ENCODE data around the gene GCG. TPM values are rescaled to one million over a fixed set of nuclear protein-coding genes. Genes with fewer than 3 reads are reported as not detected.

GCG gene
- total RNA-seq, 1 donor: not detected

DNA sequence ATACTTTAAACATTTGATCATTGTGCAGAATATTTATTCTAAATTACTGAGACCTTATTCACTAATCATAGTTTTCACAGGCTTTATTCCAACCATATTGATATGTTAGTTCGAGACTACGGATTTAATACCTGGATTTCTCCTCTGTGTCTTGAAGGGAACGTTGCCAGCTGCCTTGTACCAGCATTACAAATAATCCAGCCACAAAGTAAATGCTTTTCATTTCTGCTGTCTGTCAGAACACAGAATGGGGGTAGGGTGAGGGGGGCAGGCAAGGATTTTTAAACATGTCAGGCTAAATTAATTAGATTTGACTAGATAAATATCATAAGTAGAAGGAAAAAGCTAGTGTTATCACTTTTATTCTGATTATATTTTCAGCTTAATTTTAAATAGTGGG is 3.1 kb downstream of the GCG start:
- no peaks in the 10 kb centered on the region for H4K20me1 ChIP-seq (ENCODE audit: insufficient read depth, low read length)
- H3K79me2 ChIP-seq (ENCODE audit: insufficient read depth, low read length): no peaks in the 10 kb centered on the region
- no peak overlapping the region for H3K4me2 ChIP-seq (ENCODE audit: insufficient read depth, low read length)
- H3K4me3 ChIP-seq (ENCODE audit: insufficient read depth, low read length): no peak overlapping the region
- H3K4me1 ChIP-seq (ENCODE audit: insufficient read depth, low read length): peaks cover 8% of the 10 kb centered on the region
- peaks cover 3% of the 10 kb centered on the region for H3K27me3 ChIP-seq (ENCODE audit: insufficient read depth, low read length)
- no peak for DNase-seq (ENCODE audit: insufficient read length, low spot score, missing footprints)
- no peak overlapping the region for H2AFZ ChIP-seq (ENCODE audit: low read length)
- H3K27ac ChIP-seq (ENCODE audit: low read depth, low read length): no peak overlapping the region
- TF ChIP-seq, protein P1, sequence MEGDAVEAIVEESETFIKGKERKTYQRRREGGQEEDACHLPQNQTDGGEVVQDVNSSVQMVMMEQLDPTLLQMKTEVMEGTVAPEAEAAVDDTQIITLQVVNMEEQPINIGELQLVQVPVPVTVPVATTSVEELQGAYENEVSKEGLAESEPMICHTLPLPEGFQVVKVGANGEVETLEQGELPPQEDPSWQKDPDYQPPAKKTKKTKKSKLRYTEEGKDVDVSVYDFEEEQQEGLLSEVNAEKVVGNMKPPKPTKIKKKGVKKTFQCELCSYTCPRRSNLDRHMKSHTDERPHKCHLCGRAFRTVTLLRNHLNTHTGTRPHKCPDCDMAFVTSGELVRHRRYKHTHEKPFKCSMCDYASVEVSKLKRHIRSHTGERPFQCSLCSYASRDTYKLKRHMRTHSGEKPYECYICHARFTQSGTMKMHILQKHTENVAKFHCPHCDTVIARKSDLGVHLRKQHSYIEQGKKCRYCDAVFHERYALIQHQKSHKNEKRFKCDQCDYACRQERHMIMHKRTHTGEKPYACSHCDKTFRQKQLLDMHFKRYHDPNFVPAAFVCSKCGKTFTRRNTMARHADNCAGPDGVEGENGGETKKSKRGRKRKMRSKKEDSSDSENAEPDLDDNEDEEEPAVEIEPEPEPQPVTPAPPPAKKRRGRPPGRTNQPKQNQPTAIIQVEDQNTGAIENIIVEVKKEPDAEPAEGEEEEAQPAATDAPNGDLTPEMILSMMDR (IDR thresholded peaks at IDR 0.05; ENCODE audit: extremely low read depth, low read depth, low read length): no peak
- H3K36me3 ChIP-seq (ENCODE audit: insufficient read depth, low read length): no peaks in the 10 kb centered on the region
- no peaks in the 10 kb centered on the region for H3K9me3 ChIP-seq (ENCODE audit: low read depth, low read length)

DNA sequence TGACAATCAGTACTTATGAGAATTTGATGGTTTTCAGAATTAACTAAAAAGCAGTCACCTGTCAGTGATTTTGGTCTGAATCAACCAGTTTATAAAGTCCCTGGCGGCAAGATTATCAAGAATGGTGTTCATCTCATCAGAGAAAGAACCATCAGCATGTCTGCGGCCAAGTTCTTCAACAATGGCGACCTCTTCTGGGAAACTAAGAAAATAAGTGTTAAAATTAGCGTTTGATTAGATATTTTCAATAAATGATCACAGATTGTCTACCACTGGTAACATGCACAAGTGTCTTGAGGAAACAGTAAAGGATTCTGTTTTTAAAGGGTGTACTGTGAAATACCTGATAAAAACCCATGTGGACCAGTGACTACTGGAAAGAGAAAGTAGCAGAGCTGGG is 8.1 kb downstream of the GCG start:
- Histone ChIP-seq H3K27me3 (ENCODE audit: insufficient read depth, low read length) (no peaks in the 10 kb centered on the region), H3K9me3 (ENCODE audit: low read depth, low read length) (no peaks in the 10 kb centered on the region), H2AFZ (ENCODE audit: low read length) (no peak overlapping the region), H4K20me1 (ENCODE audit: insufficient read depth, low read length) (no peaks in the 10 kb centered on the region), H3K36me3 (ENCODE audit: insufficient read depth, low read length) (no peaks in the 10 kb centered on the region), H3K4me2 (ENCODE audit: insufficient read depth, low read length) (no peak overlapping the region), H3K79me2 (ENCODE audit: insufficient read depth, low read length) (no peaks in the 10 kb centered on the region), H3K27ac (ENCODE audit: low read depth, low read length) (no peak overlapping the region), H3K4me3 (ENCODE audit: insufficient read depth, low read length) (no peak overlapping the region), H3K4me1 (ENCODE audit: insufficient read depth, low read length) (peaks cover 8% of the 10 kb centered on the region)
- DNase-seq (ENCODE audit: insufficient read length, low spot score, missing footprints): no peak
- TF ChIP-seq, protein P1 (IDR thresholded peaks at IDR 0.05; ENCODE audit: extremely low read depth, low read depth, low read length): no peak

DNA sequence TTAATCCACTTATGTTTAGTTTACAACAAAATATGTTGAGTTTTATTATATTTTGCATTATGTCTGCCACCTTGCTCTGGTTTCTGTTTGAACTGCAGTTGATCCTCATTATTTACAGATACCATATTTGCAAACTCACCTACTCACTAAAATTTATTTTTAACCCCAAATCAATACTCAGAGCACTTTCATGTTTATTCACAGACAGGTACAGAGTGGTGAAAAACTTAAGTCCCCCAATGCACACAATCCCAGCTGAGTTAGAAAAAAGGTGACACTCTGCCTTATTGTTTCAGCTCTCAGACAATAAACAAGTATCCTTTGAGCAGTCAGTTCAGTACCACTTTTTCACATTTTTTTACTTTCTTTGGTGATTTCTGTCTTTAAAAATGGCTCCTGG is 13.7 kb downstream of the GCG start:
- Histone ChIP-seq H3K79me2 (ENCODE audit: insufficient read depth, low read length) (no peaks in the 10 kb centered on the region), H3K9me3 (ENCODE audit: low read depth, low read length) (no peaks in the 10 kb centered on the region), H2AFZ (ENCODE audit: low read length) (no peak overlapping the region), H3K27ac (ENCODE audit: low read depth, low read length) (no peak overlapping the region), H3K4me3 (ENCODE audit: insufficient read depth, low read length) (no peak overlapping the region), H3K4me2 (ENCODE audit: insufficient read depth, low read length) (no peak overlapping the region), H3K27me3 (ENCODE audit: insufficient read depth, low read length) (no peaks in the 10 kb centered on the region), H3K4me1 (ENCODE audit: insufficient read depth, low read length) (no peaks in the 10 kb centered on the region), H4K20me1 (ENCODE audit: insufficient read depth, low read length) (no peaks in the 10 kb centered on the region), H3K36me3 (ENCODE audit: insufficient read depth, low read length) (no peaks in the 10 kb centered on the region)
- TF ChIP-seq, protein P1 (IDR thresholded peaks at IDR 0.05; ENCODE audit: extremely low read depth, low read depth, low read length): no peak
- DNase-seq (ENCODE audit: insufficient read length, low spot score, missing footprints): no peak

DNA sequence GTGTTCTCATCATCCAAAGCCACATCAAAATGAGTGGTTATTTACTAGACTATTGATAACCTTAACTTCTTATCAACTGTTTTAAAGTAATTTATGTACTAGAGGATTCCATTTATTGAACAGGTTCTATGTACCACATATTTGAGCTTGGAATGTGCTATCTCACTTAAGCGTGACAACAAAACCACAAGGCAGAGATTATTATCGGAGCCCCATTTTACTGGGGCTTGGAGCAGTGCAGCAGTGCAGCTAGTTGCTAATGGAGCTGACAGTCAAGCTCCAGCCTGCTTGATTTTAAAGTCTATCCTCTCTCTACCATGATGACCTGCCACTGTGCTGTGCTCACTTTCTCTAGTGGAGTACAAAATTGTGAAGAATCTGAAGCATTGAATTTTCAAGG is 24.6 kb downstream of the GCG start:
- H3K4me1 ChIP-seq (ENCODE audit: insufficient read depth, low read length): peaks cover 3% of the 10 kb centered on the region
- H3K4me2 ChIP-seq (ENCODE audit: insufficient read depth, low read length): no peak overlapping the region
- H3K4me3 ChIP-seq (ENCODE audit: insufficient read depth, low read length): no peak overlapping the region
- H3K27ac ChIP-seq (ENCODE audit: low read depth, low read length): no peak overlapping the region
- no peak overlapping the region for H2AFZ ChIP-seq (ENCODE audit: low read length)
- H3K36me3 ChIP-seq (ENCODE audit: insufficient read depth, low read length): no peaks in the 10 kb centered on the region
- peaks cover 13% of the 10 kb centered on the region for H3K27me3 ChIP-seq (ENCODE audit: insufficient read depth, low read length)
- H4K20me1 ChIP-seq (ENCODE audit: insufficient read depth, low read length): no peaks in the 10 kb centered on the region
- no peak for DNase-seq (ENCODE audit: insufficient read length, low spot score, missing footprints)
- TF ChIP-seq, protein P1 (IDR thresholded peaks at IDR 0.05; ENCODE audit: extremely low read depth, low read depth, low read length): no peak
- H3K9me3 ChIP-seq (ENCODE audit: low read depth, low read length): no peaks in the 10 kb centered on the region
- H3K79me2 ChIP-seq (ENCODE audit: insufficient read depth, low read length): no peaks in the 10 kb centered on the region

Measured in osteoblast (primary cell).